ENCODE results near the gene FAM193B.

Gene FAM193B

GRCh38 chr5:177470759-177471536, 83.4 kb downstream of the FAM193B start:
- no peak for DNase-seq (ENCODE audit: low read depth in 2 of 2)

Data from stimulated activated CD4-positive, alpha-beta T cell treated with anti-CD3 and anti-CD28 coated beads, Interleukin-4, amount 100 ng/mL, for 48 hours (primary cell).